ENCODE measurements around the gene METTL25. TPM values are rescaled to one million over a fixed set of nuclear protein-coding genes. Genes with fewer than 3 reads are reported as not detected.

Gene METTL25
- total RNA-seq, 1 donor from 2014 or later = 71.5 TPM

DNA sequence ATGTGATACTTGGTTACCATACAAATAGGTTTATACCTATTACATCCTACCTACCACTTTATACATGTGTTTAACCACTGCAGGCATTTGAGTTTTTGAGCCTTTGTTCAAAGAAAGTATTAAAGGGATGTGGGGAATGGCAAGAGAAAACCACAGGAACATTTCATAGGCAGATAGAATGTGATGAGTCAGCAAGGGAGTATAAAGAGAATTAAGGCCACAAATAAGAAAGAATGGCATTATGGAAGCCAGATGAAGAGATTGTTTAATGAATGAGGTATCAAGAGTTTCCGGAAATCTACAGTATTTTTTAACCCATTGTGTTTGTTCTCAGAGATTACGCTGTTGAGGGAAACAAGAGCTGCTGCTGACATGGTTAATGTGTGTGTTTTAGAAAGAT, 66.9 kb downstream of the METTL25 start:
- no peak overlapping the region for H3K27ac ChIP-seq (ENCODE audit: low read depth, low read length)
- no peak overlapping the region for H3K4me3 ChIP-seq (ENCODE audit: low read length in 3 of 3)
- no peaks in the 10 kb centered on the region for H3K27me3 ChIP-seq (ENCODE audit: control insufficient read depth in 3 of 3, insufficient read depth in 3 of 3, low read length in 3 of 3)
- H3K4me1 ChIP-seq (ENCODE audit: control insufficient read depth in 3 of 3, insufficient read depth in 3 of 3, low read length in 3 of 3) = no peaks in the 10 kb centered on the region
- no peaks in the 10 kb centered on the region for H3K36me3 ChIP-seq (ENCODE audit: control insufficient read depth in 3 of 3, insufficient read depth in 3 of 3, low read length in 3 of 3)
- no peak overlapping the region for H3K9ac ChIP-seq (ENCODE audit: low read depth in 1 of 3, low read length in 3 of 3)
- H3K9me3 ChIP-seq (ENCODE audit: control insufficient read depth in 3 of 3, low read length in 3 of 3) = no peaks in the 10 kb centered on the region

GRCh38 chr12:82426081-82426480, 67.8 kb downstream of the METTL25 start:
- H3K9me3 ChIP-seq (ENCODE audit: control insufficient read depth in 3 of 3, low read length in 3 of 3) = no peaks in the 10 kb centered on the region
- H3K27ac ChIP-seq (ENCODE audit: low read depth, low read length) = no peak overlapping the region
- H3K27me3 ChIP-seq (ENCODE audit: control insufficient read depth in 3 of 3, insufficient read depth in 3 of 3, low read length in 3 of 3) = no peaks in the 10 kb centered on the region
- H3K36me3 ChIP-seq (ENCODE audit: control insufficient read depth in 3 of 3, insufficient read depth in 3 of 3, low read length in 3 of 3) = no peaks in the 10 kb centered on the region
- no peak overlapping the region for H3K9ac ChIP-seq (ENCODE audit: low read depth in 1 of 3, low read length in 3 of 3)
- no peaks in the 10 kb centered on the region for H3K4me1 ChIP-seq (ENCODE audit: control insufficient read depth in 3 of 3, insufficient read depth in 3 of 3, low read length in 3 of 3)
- no peak overlapping the region for H3K4me3 ChIP-seq (ENCODE audit: low read length in 3 of 3)

GRCh38 chr12:82426586-82426985, 68.3 kb downstream of the METTL25 start:
- Histone ChIP-seq H3K4me1 (ENCODE audit: control insufficient read depth in 3 of 3, insufficient read depth in 3 of 3, low read length in 3 of 3) (no peaks in the 10 kb centered on the region), H3K4me3 (ENCODE audit: low read length in 3 of 3) (no peak overlapping the region)

GRCh38 chr12:82430541-82431145, 72.3 kb downstream of the METTL25 start:
- Histone ChIP-seq H3K36me3 (ENCODE audit: control insufficient read depth in 3 of 3, insufficient read depth in 3 of 3, low read length in 3 of 3) (no peaks in the 10 kb centered on the region), H3K4me3 (ENCODE audit: low read length in 3 of 3) (no peak overlapping the region), H3K9ac (ENCODE audit: low read depth in 1 of 3, low read length in 3 of 3) (no peak overlapping the region), H3K9me3 (ENCODE audit: control insufficient read depth in 3 of 3, low read length in 3 of 3) (no peaks in the 10 kb centered on the region), H3K4me1 (ENCODE audit: control insufficient read depth in 3 of 3, insufficient read depth in 3 of 3, low read length in 3 of 3) (no peaks in the 10 kb centered on the region), H3K27ac (ENCODE audit: low read depth, low read length) (no peak overlapping the region), H3K27me3 (ENCODE audit: control insufficient read depth in 3 of 3, insufficient read depth in 3 of 3, low read length in 3 of 3) (no peaks in the 10 kb centered on the region)

More at GRCh38 chr12:82426586-82426985, 68.3 kb downstream of the METTL25 start:
- Histone ChIP-seq H3K27ac (ENCODE audit: low read depth, low read length) (no peak overlapping the region), H3K36me3 (ENCODE audit: control insufficient read depth in 3 of 3, insufficient read depth in 3 of 3, low read length in 3 of 3) (no peaks in the 10 kb centered on the region), H3K9ac (ENCODE audit: low read depth in 1 of 3, low read length in 3 of 3) (no peak overlapping the region), H3K27me3 (ENCODE audit: control insufficient read depth in 3 of 3, insufficient read depth in 3 of 3, low read length in 3 of 3) (no peaks in the 10 kb centered on the region), H3K9me3 (ENCODE audit: control insufficient read depth in 3 of 3, low read length in 3 of 3) (no peaks in the 10 kb centered on the region)

DNA sequence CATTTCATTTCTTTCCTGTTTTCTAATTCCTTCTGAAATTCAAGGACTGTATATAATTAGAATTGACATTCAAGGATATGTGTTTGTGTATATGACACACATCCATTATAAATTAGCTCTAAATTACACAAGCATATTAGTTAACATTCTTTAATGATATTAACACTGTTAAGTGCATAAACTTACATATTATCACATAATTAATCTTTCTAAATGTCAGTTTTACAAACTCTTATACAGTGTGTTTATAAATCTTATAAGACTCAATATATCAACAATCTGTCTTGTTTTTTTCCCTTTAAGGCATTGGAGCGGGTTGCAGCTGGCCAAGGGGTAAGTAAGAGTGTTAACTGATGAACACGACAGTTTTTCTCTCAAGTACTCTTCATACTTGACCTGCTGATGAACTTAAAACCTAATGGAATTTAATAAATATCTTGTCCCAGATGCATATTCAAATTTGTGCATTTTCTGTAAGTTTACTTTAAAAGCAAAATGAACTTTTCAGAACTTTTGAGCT, 76.1 kb downstream of the METTL25 start:
- Histone ChIP-seq H3K27me3 (ENCODE audit: control insufficient read depth in 3 of 3, insufficient read depth in 3 of 3, low read length in 3 of 3) (no peaks in the 10 kb centered on the region), H3K9me3 (ENCODE audit: control insufficient read depth in 3 of 3, low read length in 3 of 3) (no peaks in the 10 kb centered on the region), H3K27ac (ENCODE audit: low read depth, low read length) (no peak overlapping the region), H3K9ac (ENCODE audit: low read depth in 1 of 3, low read length in 3 of 3) (no peak overlapping the region), H3K4me3 (ENCODE audit: low read length in 3 of 3) (no peak overlapping the region), H3K36me3 (ENCODE audit: control insufficient read depth in 3 of 3, insufficient read depth in 3 of 3, low read length in 3 of 3) (no peaks in the 10 kb centered on the region), H3K4me1 (ENCODE audit: control insufficient read depth in 3 of 3, insufficient read depth in 3 of 3, low read length in 3 of 3) (no peaks in the 10 kb centered on the region)

DNA sequence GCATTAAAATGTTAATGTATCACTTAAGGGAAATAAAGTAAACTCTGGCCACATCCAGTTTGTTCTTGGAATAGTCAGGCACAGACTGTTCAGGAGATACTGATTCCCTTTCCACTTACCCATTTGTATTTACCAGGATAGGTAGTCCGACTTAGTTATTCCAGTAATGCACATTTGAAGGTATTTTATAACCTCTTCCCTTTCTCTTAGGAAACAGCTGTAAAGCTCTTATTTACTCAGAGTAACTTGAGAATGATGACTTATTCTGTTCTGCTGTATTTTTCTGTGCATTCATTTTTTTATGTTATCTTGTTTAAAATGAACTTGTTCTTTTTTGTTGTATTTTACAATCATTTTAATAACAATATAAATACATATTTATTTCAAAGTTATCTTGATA, 78.0 kb downstream of the METTL25 start:
- H3K4me1 ChIP-seq (ENCODE audit: control insufficient read depth in 3 of 3, insufficient read depth in 3 of 3, low read length in 3 of 3) = no peaks in the 10 kb centered on the region
- H3K4me3 ChIP-seq (ENCODE audit: low read length in 3 of 3) = no peak overlapping the region
- H3K36me3 ChIP-seq (ENCODE audit: control insufficient read depth in 3 of 3, insufficient read depth in 3 of 3, low read length in 3 of 3) = peaks cover 0 to 3% (median 3%) of the 10 kb centered on the region in 3 donors
- H3K27ac ChIP-seq (ENCODE audit: low read depth, low read length) = no peak overlapping the region
- H3K27me3 ChIP-seq (ENCODE audit: control insufficient read depth in 3 of 3, insufficient read depth in 3 of 3, low read length in 3 of 3) = no peaks in the 10 kb centered on the region
- no peak overlapping the region for H3K9ac ChIP-seq (ENCODE audit: low read depth in 1 of 3, low read length in 3 of 3)
- no peaks in the 10 kb centered on the region for H3K9me3 ChIP-seq (ENCODE audit: control insufficient read depth in 3 of 3, low read length in 3 of 3)

DNA sequence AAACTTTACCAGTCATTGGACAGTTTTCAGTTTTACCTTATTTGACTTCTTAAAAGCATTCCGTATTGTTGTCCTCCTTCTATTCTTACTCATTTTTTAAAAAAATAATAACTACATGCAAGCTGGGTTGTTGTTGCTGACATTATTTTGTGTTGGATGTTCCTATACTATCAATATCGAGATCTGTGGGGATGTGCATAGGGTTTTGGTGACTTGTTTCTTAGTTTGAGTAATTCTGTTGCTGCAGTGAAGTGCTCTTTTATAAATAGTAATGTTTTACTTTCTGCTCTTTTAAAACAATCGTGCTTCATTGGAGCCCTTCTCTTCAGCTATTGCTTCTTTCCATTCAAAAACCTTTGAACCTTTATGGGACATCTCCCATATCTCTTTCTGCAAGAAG, 79.4 kb downstream of the METTL25 start:
- Histone ChIP-seq H3K4me3 (ENCODE audit: low read length in 3 of 3) (no peak overlapping the region), H3K27me3 (ENCODE audit: control insufficient read depth in 3 of 3, insufficient read depth in 3 of 3, low read length in 3 of 3) (no peaks in the 10 kb centered on the region), H3K36me3 (ENCODE audit: control insufficient read depth in 3 of 3, insufficient read depth in 3 of 3, low read length in 3 of 3) (peaks cover 0 to 11% (median 7%) of the 10 kb centered on the region in 3 donors), H3K9ac (ENCODE audit: low read depth in 1 of 3, low read length in 3 of 3) (no peak overlapping the region), H3K27ac (ENCODE audit: low read depth, low read length) (no peak overlapping the region), H3K4me1 (ENCODE audit: control insufficient read depth in 3 of 3, insufficient read depth in 3 of 3, low read length in 3 of 3) (no peaks in the 10 kb centered on the region), H3K9me3 (ENCODE audit: control insufficient read depth in 3 of 3, low read length in 3 of 3) (no peaks in the 10 kb centered on the region)

- H3K4me1 ChIP-seq (ENCODE audit: control insufficient read depth in 3 of 3, insufficient read depth in 3 of 3, low read length in 3 of 3) = no peaks in the 10 kb centered on the region
- H3K27me3 ChIP-seq (ENCODE audit: control insufficient read depth in 3 of 3, insufficient read depth in 3 of 3, low read length in 3 of 3) = no peaks in the 10 kb centered on the region
- H3K27ac ChIP-seq (ENCODE audit: low read depth, low read length) = no peak overlapping the region
- H3K4me3 ChIP-seq (ENCODE audit: low read length in 3 of 3) = no peak overlapping the region
- no peak overlapping the region for H3K9ac ChIP-seq (ENCODE audit: low read depth in 1 of 3, low read length in 3 of 3)
- H3K9me3 ChIP-seq (ENCODE audit: control insufficient read depth in 3 of 3, low read length in 3 of 3) = no peaks in the 10 kb centered on the region
- peaks cover 0 to 11% (median 7%) of the 10 kb centered on the region in 3 donors for H3K36me3 ChIP-seq (ENCODE audit: control insufficient read depth in 3 of 3, insufficient read depth in 3 of 3, low read length in 3 of 3)
Observed at GRCh38 chr12:82438356-82438755, 80.0 kb downstream of the METTL25 start.

- Histone ChIP-seq H3K27ac (ENCODE audit: low read depth, low read length) (no peak overlapping the region), H3K36me3 (ENCODE audit: control insufficient read depth in 3 of 3, insufficient read depth in 3 of 3, low read length in 3 of 3) (peaks cover 0 to 11% (median 11%) of the 10 kb centered on the region in 3 donors), H3K9ac (ENCODE audit: low read depth in 1 of 3, low read length in 3 of 3) (no peak overlapping the region), H3K4me3 (ENCODE audit: low read length in 3 of 3) (no peak overlapping the region), H3K27me3 (ENCODE audit: control insufficient read depth in 3 of 3, insufficient read depth in 3 of 3, low read length in 3 of 3) (no peaks in the 10 kb centered on the region), H3K9me3 (ENCODE audit: control insufficient read depth in 3 of 3, low read length in 3 of 3) (no peaks in the 10 kb centered on the region), H3K4me1 (ENCODE audit: control insufficient read depth in 3 of 3, insufficient read depth in 3 of 3, low read length in 3 of 3) (no peaks in the 10 kb centered on the region)
Observed at GRCh38 chr12:82440885-82441284, 82.6 kb downstream of the METTL25 start.

DNA sequence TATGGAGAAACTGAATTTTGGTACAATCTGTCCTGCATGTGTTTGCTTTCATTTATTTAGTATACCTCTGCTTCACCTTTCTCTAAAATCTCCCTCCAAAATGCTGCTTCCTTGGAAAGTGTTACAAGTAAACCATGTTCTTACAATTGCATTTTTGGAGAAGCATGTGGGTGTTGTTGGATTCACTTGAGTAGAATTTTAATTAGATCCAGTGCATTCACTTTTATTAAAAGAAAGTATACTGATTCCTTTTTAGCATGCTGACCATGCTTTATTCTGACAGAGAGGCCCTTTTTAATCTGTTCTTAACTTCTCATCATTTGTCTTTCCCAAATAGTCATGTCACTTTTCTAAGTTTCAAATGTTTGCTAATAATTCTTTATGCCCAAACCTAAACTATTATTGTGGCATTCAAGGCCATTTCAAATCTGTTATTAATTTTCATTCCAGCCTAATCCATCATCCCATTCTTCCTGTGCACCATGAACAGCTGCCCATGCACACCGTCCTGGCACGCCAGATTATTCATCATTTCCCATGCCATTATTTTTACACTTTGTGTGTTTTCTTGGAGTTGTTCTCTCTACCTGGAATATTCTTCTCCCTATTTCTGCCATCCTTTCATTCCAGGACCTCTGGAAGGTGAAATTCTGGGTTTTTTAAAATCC, 90.7 kb downstream of the METTL25 start:
- H3K4me1 ChIP-seq (ENCODE audit: control insufficient read depth in 3 of 3, insufficient read depth in 3 of 3, low read length in 3 of 3) = no peaks in the 10 kb centered on the region
- H3K27me3 ChIP-seq (ENCODE audit: control insufficient read depth in 3 of 3, insufficient read depth in 3 of 3, low read length in 3 of 3) = no peaks in the 10 kb centered on the region
- H3K36me3 ChIP-seq (ENCODE audit: control insufficient read depth in 3 of 3, insufficient read depth in 3 of 3, low read length in 3 of 3) = peaks cover 0 to 2% (median 0%) of the 10 kb centered on the region in 3 donors
- H3K4me3 ChIP-seq (ENCODE audit: low read length in 3 of 3) = no peak overlapping the region
- H3K9me3 ChIP-seq (ENCODE audit: control insufficient read depth in 3 of 3, low read length in 3 of 3) = no peaks in the 10 kb centered on the region
- no peak overlapping the region for H3K27ac ChIP-seq (ENCODE audit: low read depth, low read length)
- H3K9ac ChIP-seq (ENCODE audit: low read depth in 1 of 3, low read length in 3 of 3) = no peak overlapping the region
